Neuronal stem cell (in vitro differentiated cells): ENCODE data around the gene CDPF1.

Experiments used
- DNase-seq: peaks from one replicate; pipeline ENCODE4 v3.0.0-alpha.2; 2013; ENCODE audit warnings: low spot score
- H2AFZ ChIP-seq: one replicate; pipeline ENCODE4 v1.6.1; 2013; ENCODE audit warnings: mild to moderate bottlenecking, low read length, inconsistent platforms
- H2AK5ac ChIP-seq: 2 replicates; pipeline ENCODE4 v1.6.1; 2013; ENCODE audit warnings: low read depth, mild to moderate bottlenecking, inconsistent platforms, low read length, moderate library complexity, mixed read lengths
- H2BK120ac ChIP-seq: 2 replicates; pipeline ENCODE4 v1.6.1; 2013; ENCODE audit warnings: low read depth, mild to moderate bottlenecking, inconsistent platforms, low read length, moderate library complexity, mixed read lengths
- H2BK12ac ChIP-seq: one replicate; pipeline ENCODE4 v1.6.1; 2013; ENCODE audit warnings: low read length, inconsistent platforms
- H2BK15ac ChIP-seq: 2 replicates; pipeline ENCODE4 v1.6.1; 2013; ENCODE audit warnings: mild to moderate bottlenecking, low read length, inconsistent platforms, mixed read lengths
- H2BK5ac ChIP-seq: one replicate; pipeline ENCODE4 v1.6.1; 2013; ENCODE audit warnings: inconsistent platforms, mild to moderate bottlenecking, low read length, moderate library complexity
- H3K14ac ChIP-seq: one replicate; pipeline ENCODE4 v1.6.1; 2013; ENCODE audit warnings: low read length, inconsistent platforms
- H3K18ac ChIP-seq: 2 replicates; pipeline ENCODE4 v1.6.1; 2013; ENCODE audit warnings: low read length, inconsistent platforms
- H3K23ac ChIP-seq: 2 replicates; pipeline ENCODE4 v1.6.1; 2013; ENCODE audit warnings: low read depth, mild to moderate bottlenecking, mixed read lengths, low read length, inconsistent platforms; ENCODE audit not compliant: poor library complexity
- H3K27ac ChIP-seq: replicated peaks from 3 replicates; pipeline ENCODE4 v1.5.1; 2013; ENCODE audit warnings: low read length, inconsistent platforms
- H3K27me3 ChIP-seq, 3 experiments: 2 replicates each; pipeline ENCODE4 v1.6.1; 2013; ENCODE audit warnings: low read length in 3 of 3, mild to moderate bottlenecking in 2 of 3, inconsistent platforms in 1 of 3, low read depth in 1 of 3, mixed read lengths in 1 of 3, moderate library complexity in 1 of 3; ENCODE audit not compliant: control insufficient read depth in 3 of 3, insufficient read depth in 3 of 3
- H3K36me3 ChIP-seq, 2 donors: replicated peaks in 1 of 2; 2 replicates each; pipeline ENCODE4 v1.6.1; 2013; ENCODE audit warnings: low read length in 2 of 2; ENCODE audit not compliant: control insufficient read depth in 2 of 2, insufficient read depth in 2 of 2
- H3K4ac ChIP-seq: 2 replicates; pipeline ENCODE4 v1.6.1; 2013; ENCODE audit warnings: inconsistent platforms, mild to moderate bottlenecking, low read length, moderate library complexity
- H3K4me1 ChIP-seq, 2 donors: 1 replicate in 1 of 2; 2 replicates in 1 of 2; pipeline ENCODE4 v1.6.1; 2013; ENCODE audit warnings: low read length in 2 of 2, low read depth in 1 of 2; ENCODE audit not compliant: control insufficient read depth in 2 of 2, insufficient read depth in 1 of 2
- H3K4me2 ChIP-seq: one replicate; pipeline ENCODE4 v1.6.1; 2013; ENCODE audit warnings: mild to moderate bottlenecking, low read length, inconsistent platforms; ENCODE audit not compliant: insufficient read depth, poor library complexity, severe bottlenecking
- H3K4me3 ChIP-seq, 2 donors: 2 replicates each; pipeline ENCODE4 v1.5.1; 2013; ENCODE audit warnings: low read length in 2 of 2, mild to moderate bottlenecking in 2 of 2, inconsistent platforms in 1 of 2, moderate library complexity in 1 of 2
- H3K79me1 ChIP-seq: one replicate; pipeline ENCODE4 v1.6.1; 2013; ENCODE audit warnings: low read depth, mild to moderate bottlenecking, inconsistent platforms, low read length, moderate library complexity
- H3K9ac ChIP-seq: one replicate; pipeline ENCODE4 v1.6.1; 2013; ENCODE audit warnings: mild to moderate bottlenecking, low read depth, low read length, inconsistent platforms; ENCODE audit not compliant: poor library complexity
- H3K9me3 ChIP-seq, 2 donors: replicated peaks in 1 of 2; 2 replicates each; pipeline versions ENCODE3 to v1.6.1; 2013; ENCODE audit warnings: low read length in 2 of 2, mild to moderate bottlenecking in 2 of 2, inconsistent platforms in 1 of 2, low read depth in 1 of 2, mixed read lengths in 1 of 2, moderate library complexity in 1 of 2; ENCODE audit not compliant: control insufficient read depth in 2 of 2, insufficient read depth in 1 of 2
- H4K8ac ChIP-seq: one replicate; pipeline ENCODE4 v1.6.1; 2013; ENCODE audit warnings: low read depth, mild to moderate bottlenecking, inconsistent platforms, low read length, moderate library complexity
- H4K91ac ChIP-seq: one replicate; pipeline ENCODE4 v1.6.1; 2013; ENCODE audit warnings: low read length, low read depth, mild to moderate bottlenecking, inconsistent platforms; ENCODE audit not compliant: poor library complexity
- WGBS, 2 donors: extraction: QIAGEN DNeasy Blood & Tissue Kit; methylation state at CpG; one replicate each; pipeline ENCODE4 v1.1.7; 2013; ENCODE audit warnings: missing lambda C conversion rate in 2 of 2, mixed read lengths in 1 of 2; ENCODE audit not compliant: insufficient read length in 2 of 2, insufficient replicate concordance in 1 of 2; ENCODE audit errors: extremely low coverage in 2 of 2; 5-methylcytosine and 5-hydroxymethylcytosine counted together

CDPF1 gene

GRCh38 chr22:46296257-46297150 lies 46.4 kb upstream of the CDPF1 start, which contains the start of gene GTSE1:
TSS of gene GTSE1 (plus strand) at chr22:46296870. CDS start at chr22:46297401, 531 bp downstream.
- H3K9ac ChIP-seq, result peak within 1 kb of the TSS; percentile 82
- no peak within 1 kb of the TSS for H4K91ac ChIP-seq
- H3K23ac ChIP-seq, result no peak within 1 kb of the TSS
- H3K9me3 ChIP-seq, result no peaks in the 10 kb centered on the region
- DNase-seq, result peak; percentile 98
- no peak within 1 kb of the TSS for H2BK120ac ChIP-seq
- no peaks in the 10 kb centered on the region for H3K79me1 ChIP-seq
- H4K8ac ChIP-seq, result no peak within 1 kb of the TSS
- peak within 1 kb of the TSS; percentile 92 for H2AFZ ChIP-seq
- H3K27ac ChIP-seq, result peak within 1 kb of the TSS; percentile 62
- no peak within 1 kb of the TSS for H3K4ac ChIP-seq
- peaks cover 10 to 15% of the 10 kb centered on the region in 2 donors for H3K4me1 ChIP-seq
- peak within 1 kb of the TSS; percentile 84 to 90 for H3K4me3 ChIP-seq
- no peak within 1 kb of the TSS for H2BK12ac ChIP-seq
- H2BK15ac ChIP-seq, result no peak within 1 kb of the TSS
- H3K18ac ChIP-seq, result peak within 1 kb of the TSS; percentile 90
- H3K4me2 ChIP-seq, result peak within 1 kb of the TSS; percentile 83
- no peak within 1 kb of the TSS for H2AK5ac ChIP-seq
- no peaks in the 10 kb centered on the region for H3K27me3 ChIP-seq
- WGBS, 2 donors, result no CpG with 5 or more reads among the region's 76 CpGs
- no peak within 1 kb of the TSS for H2BK5ac ChIP-seq
- H3K14ac ChIP-seq, result no peak within 1 kb of the TSS
- peaks cover 23 to 50% of the 10 kb centered on the region in 2 donors for H3K36me3 ChIP-seq

DNA sequence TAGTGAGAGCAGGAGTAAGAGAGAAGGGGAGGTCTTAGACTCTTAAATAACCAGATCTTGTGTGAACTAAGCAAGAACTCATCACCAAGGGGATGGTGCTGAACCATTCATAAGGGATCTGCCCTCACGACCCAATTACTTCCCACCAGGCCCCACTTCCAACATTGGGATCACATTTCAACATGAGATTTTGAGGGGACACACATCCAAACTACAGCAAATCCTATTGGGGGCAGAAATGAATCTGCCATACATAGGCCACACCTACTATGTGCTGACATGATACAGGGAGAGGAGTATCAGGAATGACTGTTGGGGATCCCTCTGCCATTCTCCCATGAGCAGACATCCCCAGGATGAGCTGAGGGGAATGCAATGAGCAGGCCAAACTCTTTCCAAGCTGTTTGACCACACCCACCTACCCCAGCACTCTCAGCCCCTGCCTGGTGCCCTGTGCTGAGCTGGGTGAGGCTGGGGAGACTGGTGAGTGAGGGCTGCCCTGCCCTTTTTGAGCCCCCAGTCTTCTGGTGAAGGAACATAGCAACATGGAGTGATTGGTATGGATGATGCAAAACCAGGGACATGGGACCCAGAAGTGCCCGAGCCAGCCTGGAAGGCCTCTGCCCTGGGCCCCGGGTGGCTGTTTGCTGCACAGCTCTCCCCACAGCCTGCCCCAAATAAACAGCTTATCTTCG lies 45.3 kb upstream of the CDPF1 start:
- Histone ChIP-seq H3K14ac (no peak overlapping the region), H3K27me3 (no peaks in the 10 kb centered on the region), H3K4me1 (peaks cover 10 to 15% of the 10 kb centered on the region in 2 donors), H2AK5ac (peak overlapping the region; percentile 22), H3K18ac (no peak overlapping the region), H3K9ac (peak overlapping the region; percentile 15), H3K36me3 (peaks cover 18 to 45% of the 10 kb centered on the region in 2 donors), H3K79me1 (no peaks in the 10 kb centered on the region), H2BK5ac (no peak overlapping the region), H4K91ac (no peak overlapping the region), H3K4ac (no peak overlapping the region), H2BK120ac (no peak overlapping the region), H3K23ac (no peak overlapping the region), H2BK15ac (no peak overlapping the region), H3K4me3 (peak overlapping the region; percentile 23 to 90), H2BK12ac (no peak overlapping the region), H2AFZ (peak overlapping the region; percentile 92), H4K8ac (peak overlapping the region; percentile 75), H3K27ac (no peak overlapping the region), H3K9me3 (no peaks in the 10 kb centered on the region), H3K4me2 (no peak overlapping the region)
- no peak for DNase-seq
- WGBS, 2 donors, result no CpG with 5 or more reads among the region's 4 CpGs

GRCh38 chr22:46294784-46295183 lies 44.7 kb upstream of the CDPF1 start:
- no peak overlapping the region for H2BK120ac ChIP-seq
- H3K36me3 ChIP-seq, result peaks cover 15 to 46% of the 10 kb centered on the region in 2 donors
- no peak overlapping the region for H3K23ac ChIP-seq
- H3K27me3 ChIP-seq, result no peaks in the 10 kb centered on the region
- H3K27ac ChIP-seq, result no peak overlapping the region
- no peak overlapping the region for H2BK12ac ChIP-seq
- H3K18ac ChIP-seq, result no peak overlapping the region
- WGBS, 2 donors, result no CpG with 5 or more reads among the region's 2 CpGs
- H3K9ac ChIP-seq, result no peak overlapping the region
- H2AK5ac ChIP-seq, result no peak overlapping the region
- no peak overlapping the region for H4K8ac ChIP-seq
- H3K4me3 ChIP-seq, result peak overlapping the region in 1 of 2 donors; percentile 66
- H3K4me2 ChIP-seq, result no peak overlapping the region
- H4K91ac ChIP-seq, result no peak overlapping the region
- H3K9me3 ChIP-seq, result peaks cover 0 to 2% of the 10 kb centered on the region in 2 donors
- H3K79me1 ChIP-seq, result no peaks in the 10 kb centered on the region
- H3K14ac ChIP-seq, result no peak overlapping the region
- peaks cover 10 to 15% of the 10 kb centered on the region in 2 donors for H3K4me1 ChIP-seq
- H2AFZ ChIP-seq, result no peak overlapping the region
- H2BK15ac ChIP-seq, result no peak overlapping the region
- no peak overlapping the region for H2BK5ac ChIP-seq
- no peak for DNase-seq
- no peak overlapping the region for H3K4ac ChIP-seq
